K562 (cell line): ENCODE data around the gene BORCS5. TPM values are rescaled to one million over a fixed set of nuclear protein-coding genes. Genes with fewer than 3 reads are reported as not detected.

Experiments
- ATF3 ChIP-seq, 2 experiments: fragments of 450-650 bp in 1 of 2; sonication (generic) in 1 of 2; formaldehyde crosslinking in 1 of 2; IDR thresholded peaks in 1 of 2; conservative IDR thresholded peaks in 1 of 2; 2 replicates each; pipeline versions ENCODE4 v1.6.1 to v1.8.1; 2016 to 2023; ENCODE audit warnings: mild to moderate bottlenecking in 2 of 2, moderate library complexity in 2 of 2, inconsistent platforms in 1 of 2, missing genetic modification reagents in 1 of 2
- CBFA2T2 ChIP-seq: fragments of 450-650 bp; conservative IDR thresholded peaks from 2 replicates; pipeline ENCODE4 v1.6.1; 2017; ENCODE audit warnings: mild to moderate bottlenecking
- E2F6 ChIP-seq, 2 experiments: IDR thresholded peaks; 2 replicates each; pipeline ENCODE4 v1.6.1; 2011; ENCODE audit warnings: borderline replicate concordance in 1 of 2, control low read depth in 1 of 2, low read depth in 1 of 2, low read length in 1 of 2, mild to moderate bottlenecking in 1 of 2, mixed read lengths in 1 of 2, moderate library complexity in 1 of 2; ENCODE audit not compliant: insufficient read depth in 1 of 2, insufficient read length in 1 of 2, poor library complexity in 1 of 2, severe bottlenecking in 1 of 2; ENCODE audit errors: extremely low read depth in 1 of 2
- FOXK2 ChIP-seq, 2 experiments: fragments of 450-650 bp; IDR thresholded peaks in 1 of 2; conservative IDR thresholded peaks in 1 of 2; 2 replicates each; pipeline ENCODE4 v1.6.1; 2016; ENCODE audit warnings: low read depth in 2 of 2, mild to moderate bottlenecking in 1 of 2
- NCOR1 ChIP-seq: fragments of 450-650 bp; IDR thresholded peaks from 2 replicates; pipeline ENCODE4 v1.6.1; 2016; ENCODE audit warnings: mild to moderate bottlenecking, moderate library complexity
- POLR2AphosphoS5 ChIP-seq: IDR thresholded peaks from 2 replicates; pipeline ENCODE4 v1.6.1; 2011; ENCODE audit warnings: mild to moderate bottlenecking, low read depth, low read length, moderate library complexity; ENCODE audit not compliant: control insufficient read depth, insufficient read depth
- TAL1 ChIP-seq: fragments of 450-650 bp; IDR thresholded peaks from 2 replicates; pipeline ENCODE4 v1.6.1; 2016; ENCODE audit warnings: mild to moderate bottlenecking
- TCF3 ChIP-seq: sonication (generic); formaldehyde crosslinking; IDR thresholded peaks from 2 replicates; pipeline ENCODE4 v1.4.0; 2020; ENCODE audit warnings: mild to moderate bottlenecking, missing genetic modification reagents
- TFAM ChIP-seq: fragments of 250-450 bp; sonication (Bioruptor Pico); conservative IDR thresholded peaks from 2 replicates; pipeline ENCODE4 v1.5.0; 2021; ENCODE audit warnings: mild to moderate bottlenecking, moderate library complexity
- ZNF24 ChIP-seq: fragments of 450-650 bp; IDR thresholded peaks from 2 replicates; pipeline ENCODE4 v1.6.1; 2016
- ZNF277 ChIP-seq: fragments of 250-450 bp; sonication (Bioruptor Pico); IDR thresholded peaks from 2 replicates; pipeline ENCODE4 v1.8.0; 2022; ENCODE audit warnings: inconsistent platforms, mild to moderate bottlenecking, moderate library complexity, borderline replicate concordance
- polyA plus RNA-seq, 8 experiments: library from polyadenylated mRNA; depleted of rRNA in 4 of 8; stranded (reverse) in 5 of 8; unstranded in 3 of 8; fragments of >200 nt; fragmentation: Nextera tagmentation in 2 of 8; fragmentation: Illumina TruSeq in 1 of 8; extraction: Ambion mirVana in 2 of 8; extraction: Trizol in 1 of 8; gene quantifications; 2 replicates each; pipeline versions ENCODE4 v1.2.1 to v1.2.3, GENCODE V29; 2011 to 2014; ENCODE audit warnings: inconsistent platforms in 1 of 8, missing spikeins in 1 of 8
- total RNA-seq, 7 experiments: library from RNA; depleted of rRNA in 6 of 7; stranded (reverse); fragments of >200 nt in 6 of 7; fragmentation: Illumina TruSeq in 2 of 7; extraction: Trizol in 2 of 7; gene quantifications; 2 replicates each; pipeline versions ENCODE4 v1.2.1 to v1.2.3, GENCODE V29; 2011 to 2021; ENCODE audit warnings: low replicate concordance in 1 of 7

The BORCS5 gene
- total and polyA plus RNA-seq, 9 of the 15 experiments (the other 6 are each of a cell fraction or from before 2014, with no cell fraction given): 0.31 to 12.4 (median 6.6) TPM

- TF ChIP-seq CBFA2T2 (peak; percentile 35; the same call in 1 of the 2 replicates), NCOR1 (peak; percentile 17; the same call in 1 of the 2 replicates), E2F6 (IDR thresholded peaks at IDR 0.05; ENCODE audit: borderline replicate concordance in 1 of 2, extremely low read depth in 1 of 2, insufficient read depth in 1 of 2, insufficient read length in 1 of 2, low read depth in 1 of 2, low read length in 1 of 2, poor library complexity in 1 of 2, severe bottlenecking in 1 of 2) (no peak), TFAM (CRISPR knock-in tag) (no peak), ZNF24 (peak; percentile 59; the same call in 1 of the 2 replicates), FOXK2 (conservative IDR thresholded peaks at IDR 0.05 in 1 of 2, IDR thresholded peaks at IDR 0.05 in 1 of 2; ENCODE audit: low read depth in 2 of 2) (0 out of 4 replicates have a peak, but pooled peaks of 1 of the 2 experiments have one; percentile 24), TAL1 (peak; percentile 33; the same call in 1 of the 2 replicates), ATF3 (IDR thresholded peaks at IDR 0.05) (peak; percentile 28; the same call in 1 of the 2 replicates), ATF3 (CRISPR knock-in tag; conservative IDR thresholded peaks at IDR 0.05) (no peak), TCF3 (peak; percentile 30; the same call in 1 of the 2 replicates), ZNF277 (CRISPR knock-in tag) (no peak), POLR2AphosphoS5 (0 out of 2 replicates have a peak, but pooled peaks have one; percentile 17)
Observed at GRCh38 chr12:12474931-12475795, 118.3 kb downstream of the BORCS5 start (continued).
